K562 (cell line): ENCODE measurements around the gene NOD2. TPM values are rescaled to one million over a fixed set of nuclear protein-coding genes. Genes with fewer than 3 reads are reported as not detected.

Source experiments
- ATAC-seq: fragments of 200-7000 bp; cut with Tn5 transposase; 3 replicates; pipeline ENCODE4 v1.9.1; 2020; ENCODE audit warnings: moderate library complexity
- BruUV-seq: library from RNA; stranded (reverse); fragments of 400-500 nt; replicated peaks from 2 replicates; lab custom pipeline; 2021; lab: Mats Ljungman, UMichigan
- CTCF ChIA-PET: fragments of 300-600 bp; formaldehyde crosslinking; extraction: SDS; loops from one replicate; lab custom pipeline; 2021; ENCODE audit warnings: low intra/inter-chr PET ratio; lab: Yijun Ruan, JAX
- POLR2A ChIA-PET: fragments of 300-600, 350-650 bp; sonication (Branson Sonifier 250); formaldehyde crosslinking; extraction: SDS; loops from one replicate; lab custom pipeline; 2021; ENCODE audit warnings: antibody characterized with exemption, inconsistent platforms; lab: Yijun Ruan, JAX
- DNase-seq, 4 experiments: peaks; one replicate each; pipeline versions ENCODE4 v3.0.0 to v3.0.0-alpha.2; 2011 to 2018; ENCODE audit warnings: low spot score in 3 of 4, mixed read lengths in 3 of 4; ENCODE audit errors: extremely low read depth in 1 of 4
- FAIRE-seq: peaks from 2 replicates; lab custom pipeline; 2011; peaks lifted over from hg19 to GRCh38; lab: Jason Lieb, UNC
- H2AFZ ChIP-seq: 2 replicates; pipeline ENCODE4 v1.6.0; 2011; ENCODE audit warnings: low read depth, low read length, control low read depth, inconsistent platforms
- H3K27ac ChIP-seq: fragments of 200-600 bp; 3 replicates; pipeline ENCODE4 v1.8.0; 2011; ENCODE audit warnings: low read depth, mild to moderate bottlenecking, control low read depth, inconsistent platforms, low read length, moderate library complexity, mixed read lengths; ENCODE audit errors: extremely low read depth
- H3K27me3 ChIP-seq, 2 experiments: fragments of 300-600 bp in 1 of 2; 2 replicates in 1 of 2; 3 replicates in 1 of 2; pipeline versions ENCODE4 v1.6.0 to v1.8.0; 2011; ENCODE audit warnings: inconsistent platforms in 2 of 2, low read length in 2 of 2, mild to moderate bottlenecking in 1 of 2, mixed read lengths in 1 of 2, moderate library complexity in 1 of 2; ENCODE audit not compliant: control insufficient read depth in 2 of 2, insufficient read depth in 2 of 2
- H3K36me3 ChIP-seq: fragments of 300-600 bp; 3 replicates; pipeline ENCODE4 v1.8.0; 2011; ENCODE audit warnings: mild to moderate bottlenecking, low read length, inconsistent platforms; ENCODE audit not compliant: control insufficient read depth, insufficient read depth
- H3K4me1 ChIP-seq, 2 experiments: fragments of 200-600 bp in 1 of 2; replicated peaks in 1 of 2; 2 replicates in 1 of 2; 3 replicates in 1 of 2; pipeline versions ENCODE4 v1.5.1 to v1.8.0; 2011; ENCODE audit warnings: inconsistent platforms in 2 of 2, low read length in 2 of 2, mild to moderate bottlenecking in 1 of 2, mixed read lengths in 1 of 2, moderate library complexity in 1 of 2; ENCODE audit not compliant: control insufficient read depth in 2 of 2, insufficient read depth in 2 of 2
- H3K4me2 ChIP-seq: 2 replicates; pipeline ENCODE4 v1.6.1; 2011; ENCODE audit warnings: low read length, control low read depth, inconsistent platforms, mixed read lengths; ENCODE audit not compliant: insufficient read depth
- H3K4me3 ChIP-seq: fragments of 200-600 bp; sonication (generic), shearing (Covaris generic); 2 replicates; pipeline ENCODE4 v1.5.1; 2016; ENCODE audit warnings: control low read depth, inconsistent platforms
- H3K79me2 ChIP-seq: fragments of 200-600 bp; 3 replicates; pipeline ENCODE4 v1.8.0; 2011; ENCODE audit warnings: low read length, inconsistent platforms; ENCODE audit not compliant: control insufficient read depth, insufficient read depth
- H3K9ac ChIP-seq, 2 experiments: 2 replicates each; pipeline versions ENCODE4 v1.6.0 to v1.6.1; 2011; ENCODE audit warnings: low read depth in 2 of 2, low read length in 2 of 2, control low read depth in 1 of 2, inconsistent platforms in 1 of 2, mild to moderate bottlenecking in 1 of 2, mixed read lengths in 1 of 2; ENCODE audit not compliant: insufficient read depth in 1 of 2
- H3K9me1 ChIP-seq: one replicate; pipeline ENCODE4 v1.6.0; 2011; ENCODE audit warnings: inconsistent platforms, mild to moderate bottlenecking, low read length, moderate library complexity; ENCODE audit not compliant: control insufficient read depth, insufficient read depth
- H3K9me3 ChIP-seq: replicated peaks from 2 replicates; pipeline ENCODE4 v1.5.1; 2011; ENCODE audit warnings: low read depth, low read length, inconsistent platforms; ENCODE audit not compliant: control insufficient read depth, insufficient read depth
- H4K20me1 ChIP-seq: replicated peaks from 2 replicates; pipeline ENCODE4 v1.6.1; 2011; ENCODE audit warnings: low read length, inconsistent platforms, mixed read lengths; ENCODE audit not compliant: control insufficient read depth, insufficient read depth
- CBX2 ChIP-seq: fragments of 200-600 bp; sonication (generic); IDR thresholded peaks from one replicate; pipeline ENCODE4 v1.6.1; 2012; ENCODE audit warnings: mild to moderate bottlenecking, low read length, inconsistent platforms; ENCODE audit not compliant: insufficient read depth, poor library complexity, severe bottlenecking
- CSDE1 ChIP-seq, 2 experiments: fragments of 450-650 bp; IDR thresholded peaks; 2 replicates each; pipeline ENCODE4 v1.6.1; 2016; ENCODE audit warnings: mild to moderate bottlenecking in 1 of 2
- ESRRB ChIP-seq: fragments of 250-450 bp; sonication (Bioruptor Pico); IDR thresholded peaks from 2 replicates; pipeline ENCODE4 v1.5.0; 2020; ENCODE audit warnings: mild to moderate bottlenecking, moderate library complexity, borderline replicate concordance
- HNRNPK ChIP-seq: fragments of 200-400 bp; formaldehyde crosslinking; IDR thresholded peaks from one replicate; pipeline ENCODE4 v1.6.1; 2018; ENCODE audit warnings: mild to moderate bottlenecking, low read depth, low read length; ENCODE audit not compliant: poor library complexity, severe bottlenecking
- POLR2A ChIP-seq: fragments of 450-650 bp; conservative IDR thresholded peaks from 2 replicates; pipeline ENCODE4 v1.6.1; 2016
- PYGO2 ChIP-seq: fragments of 450-650 bp; IDR thresholded peaks from 2 replicates; pipeline ENCODE4 v1.6.1; 2016; ENCODE audit warnings: mild to moderate bottlenecking, missing genetic modification characterization, moderate library complexity, missing compliant biosample characterization
- RFX5 ChIP-seq: IDR thresholded peaks from 2 replicates; pipeline ENCODE4 v1.6.1; 2011; ENCODE audit warnings: low read depth, mild to moderate bottlenecking, improper control_type of control experiment, low read length
- SMARCB1 ChIP-seq: IDR thresholded peaks from 2 replicates; pipeline ENCODE4 v1.6.1; 2011; ENCODE audit warnings: improper control_type of control experiment, low read depth; ENCODE audit not compliant: insufficient read length
- SRSF9 ChIP-seq: fragments of 200-400 bp; formaldehyde crosslinking; IDR thresholded peaks from 2 replicates; pipeline ENCODE4 v1.6.1; 2017; ENCODE audit warnings: low read depth, low read length, borderline replicate concordance
- ZNF217 ChIP-seq: sonication (generic); formaldehyde crosslinking; IDR thresholded peaks from 2 replicates; pipeline ENCODE4 v1.8.0; 2022; ENCODE audit warnings: mild to moderate bottlenecking, missing genetic modification reagents
- ZNF347 ChIP-seq: fragments of 450-650 bp; formaldehyde crosslinking; IDR thresholded peaks from 2 replicates; pipeline ENCODE4 v1.4.0; 2020; ENCODE audit warnings: low read depth, mild to moderate bottlenecking, moderate library complexity
- ZNF395 ChIP-seq: fragments of 200-800 bp; sonication (Bioruptor generic); IDR thresholded peaks from 2 replicates; pipeline ENCODE4 v1.6.1; 2017; ENCODE audit warnings: missing genetic modification characterization, missing compliant biosample characterization
- WGBS: fragments of 100-300 bp; shearing (Covaris generic); methylation state at CpG from one replicate; pipeline ENCODE4 v1.1.6; 2016; ENCODE audit warnings: low coverage, mixed read lengths; ENCODE audit not compliant: insufficient coverage; ENCODE audit errors: missing lambda C conversion rate; 5-methylcytosine and 5-hydroxymethylcytosine counted together
- in situ Hi-C: fragments of 300-500 bp; cut with MboI; formaldehyde crosslinking; loops from 4 replicates; pipeline ENCODE4 v1.15.0; 2018; ENCODE audit warnings: inconsistent platforms, mixed read lengths
- intact Hi-C: fragments of 100-400 bp; cut with micrococcal nuclease; formaldehyde crosslinking; loops from 2 replicates; pipeline ENCODE4 v1.14.2; 2022
- polyA plus RNA-seq, 8 experiments: library from polyadenylated mRNA; depleted of rRNA in 4 of 8; stranded (reverse) in 5 of 8; unstranded in 3 of 8; fragments of >200 nt; fragmentation: Nextera tagmentation in 2 of 8; fragmentation: Illumina TruSeq in 1 of 8; extraction: Ambion mirVana in 2 of 8; extraction: Trizol in 1 of 8; gene quantifications; 2 replicates each; pipeline versions ENCODE4 v1.2.1 to v1.2.3, GENCODE V29; 2011 to 2014; ENCODE audit warnings: inconsistent platforms in 1 of 8, missing spikeins in 1 of 8
- total RNA-seq, 7 experiments: library from RNA; depleted of rRNA in 6 of 7; stranded (reverse); fragments of >200 nt in 6 of 7; fragmentation: Illumina TruSeq in 2 of 7; extraction: Trizol in 2 of 7; gene quantifications; 2 replicates each; pipeline versions ENCODE4 v1.2.1 to v1.2.3, GENCODE V29; 2011 to 2021; ENCODE audit warnings: low replicate concordance in 1 of 7

Gene NOD2
- total and polyA plus RNA-seq, 9 of the 15 experiments (the other 6 are each of a cell fraction or from before 2014, with no cell fraction given), result 0.04 TPM; not detected in 8

- no peak for TF ChIP-seq RFX5
- no peak for TF ChIP-seq ESRRB
Observed at GRCh38 chr16:50673496-50674275, 19.7 kb upstream of the NOD2 start (continued).

- WGBS, result 3% methylated on average over 4 of the region's 4 CpGs
- CTCF ChIA-PET, result no interaction called here
- Histone ChIP-seq H3K9me1 (no peaks in the 10 kb centered on the region), H4K20me1 (no peaks in the 10 kb centered on the region), H3K4me1 (no peaks in the 10 kb centered on the region), H3K27me3 (peaks cover 0 to 20% of the 10 kb centered on the region in 2 experiments; a peak in 2 of 5 replicates), H3K79me2 (no peaks in the 10 kb centered on the region), H3K4me3 (no peak overlapping the region), H3K9me3 (peaks cover 6% of the 10 kb centered on the region; the same call in 1 of the 2 replicates), H3K27ac (no peak overlapping the region), H2AFZ (no peak overlapping the region), H3K9ac (no peak overlapping the region), H3K36me3 (no peaks in the 10 kb centered on the region), H3K4me2 (no peak overlapping the region)
- FAIRE-seq (no peak), DNase-seq (no peak), ATAC-seq (no peak)
- POLR2A ChIA-PET, result interaction anchor here (0.9 to 1.0 kb wide), 2 partner anchors 81 to 103 kb away, joined by 3 to 4 read pairs; no protein-coding TSS in a partner anchor
- BruUV-seq, result no TSS peak
- in situ Hi-C loops (no loop called here), intact Hi-C loops (loop anchor here (5.0 kb wide), 1 partner anchor 72 kb away; no protein-coding TSS in a partner anchor)
- no peak for TF ChIP-seq ZNF347 (CRISPR knock-in tag)
- no peak for TF ChIP-seq SMARCB1
- no peak for TF ChIP-seq ZNF395 (CRISPR knock-in tag)
- no peak for TF ChIP-seq SRSF9
- TF ChIP-seq CSDE1 (IDR thresholded peaks at IDR 0.05), result no peak
- no peak for TF ChIP-seq ZNF217 (CRISPR knock-in tag)
- no peak for TF ChIP-seq HNRNPK
- no peak for TF ChIP-seq POLR2A
- no peak for TF ChIP-seq CBX2
- TF ChIP-seq PYGO2 (tag), result no peak
Observed at GRCh38 chr16:50674831-50675230, 18.6 kb upstream of the NOD2 start.
